Stomach (tissue), 9 donors: ENCODE results near the gene SORCS3. TPM values are rescaled to one million over a fixed set of nuclear protein-coding genes. Genes with fewer than 3 reads are reported as not detected.

ENCODE experiments used
- DNase-seq, 2 donors: peaks; one replicate each; pipeline versions ENCODE4 v3.0.0 to v3.0.0-alpha.2; 2013 to 2019
- H3K27ac ChIP-seq, 5 donors: fragments of 200-600 bp in 4 of 5; sonication (generic) in 4 of 5; one replicate each; pipeline ENCODE4 v1.5.1; 2013 to 2019; ENCODE audit warnings: mild to moderate bottlenecking in 1 of 5, moderate library complexity in 1 of 5
- H3K27me3 ChIP-seq, 3 donors: fragments of 200-600 bp; sonication (generic); one replicate each; pipeline ENCODE4 v1.5.1; 2017 to 2019; ENCODE audit warnings: mixed run types in 1 of 3
- H3K36me3 ChIP-seq, 4 donors: fragments of 200-600 bp; sonication (generic); 1 replicate in 3 of 4; 2 replicates in 1 of 4; pipeline ENCODE4 v1.5.1; 2016 to 2019
- H3K4me1 ChIP-seq, 4 donors: fragments of 200-600 bp; sonication (generic); one replicate each; pipeline ENCODE4 v1.5.1; 2016 to 2019
- H3K4me3 ChIP-seq, 4 donors: fragments of 200-600 bp; sonication (generic) in 3 of 4; one replicate each; pipeline ENCODE4 v1.5.1; 2016 to 2019; ENCODE audit warnings: mild to moderate bottlenecking in 1 of 4
- H3K9me3 ChIP-seq, 4 donors: fragments of 200-600 bp; sonication (generic); one replicate each; pipeline ENCODE4 v1.5.1; 2016 to 2019
- EP300 ChIP-seq: sonication (generic); formaldehyde crosslinking; IDR thresholded peaks from one replicate; pipeline ENCODE4 v1.6.1; 2017; ENCODE audit warnings: antibody characterized with exemption
- POLR2A ChIP-seq, 4 donors: fragments of 450-650 bp; IDR thresholded peaks; one replicate each; pipeline ENCODE4 v1.6.1; 2016; ENCODE audit warnings: antibody characterized with exemption in 4 of 4, control low read depth in 2 of 4, mild to moderate bottlenecking in 1 of 4, moderate library complexity in 1 of 4
- POLR2AphosphoS5 ChIP-seq, 3 donors: sonication (generic); formaldehyde crosslinking; IDR thresholded peaks; one replicate each; pipeline ENCODE4 v1.6.1; 2016; ENCODE audit warnings: antibody characterized with exemption in 3 of 3
- WGBS, 5 donors: extraction: QIAGEN DNeasy Blood & Tissue Kit in 3 of 5; methylation state at CpG; one replicate each; pipeline versions ENCODE4 v1.1.5 to v1.1.7; 2013 to 2018; 5-methylcytosine and 5-hydroxymethylcytosine counted together
- intact Hi-C: fragments of 100-400 bp; cut with DNase I; formaldehyde crosslinking; loops from one replicate; pipeline ENCODE4 v1.15.1; 2023; ENCODE audit warnings: low total_unique reads
- polyA plus RNA-seq, 3 donors: library from polyadenylated mRNA; stranded (reverse); fragments of 200-250 nt; gene quantifications; one replicate each; pipeline ENCODE4 v1.2.3, GENCODE V29; 2013
- total RNA-seq, 5 donors: library from RNA; depleted of rRNA; stranded (reverse); fragments of >200 nt; gene quantifications; one replicate each; pipeline versions ENCODE4 v1.1.0 to v1.2.3, GENCODE V29; 2014 to 2016
- TF ChIP-seq, protein P1 (sequence below), 7 experiments: fragments of 450-650 bp in 4 of 7; fragments of 200-600 bp in 3 of 7; sonication (generic) in 3 of 7; IDR thresholded peaks; one replicate each; pipeline ENCODE4 v1.5.1; 2016 to 2019; ENCODE audit warnings: antibody characterized with exemption in 7 of 7, control low read depth in 2 of 7, mild to moderate bottlenecking in 1 of 7
- donor health status: healthy with polysubstance abuse.
- donor health status: Bipolar disorder and iron deficiency.
- donor health status: healthy.

Gene SORCS3
- total and polyA plus RNA-seq, 8 donors, result 0.06 to 2.6 (median 0.20) TPM; not detected in 4

- DNase-seq, result no peak
- 56 to 88% (median 61%) methylated on average over 4 of the region's 4 CpGs for WGBS, 5 donors
- Histone ChIP-seq H3K27ac (no peak overlapping the region), H3K4me3 (no peak overlapping the region), H3K4me1 (no peaks in the 10 kb centered on the region), H3K9me3 (no peaks in the 10 kb centered on the region), H3K36me3 (no peaks in the 10 kb centered on the region), H3K27me3 (peaks cover 0 to 2% (median 0%) of the 10 kb centered on the region in 3 donors)
- TF ChIP-seq POLR2A (IDR thresholded peaks at IDR 0.05), result no peak
- TF ChIP-seq POLR2AphosphoS5 (IDR thresholded peaks at IDR 0.05), result no peak
- TF ChIP-seq, protein P1, sequence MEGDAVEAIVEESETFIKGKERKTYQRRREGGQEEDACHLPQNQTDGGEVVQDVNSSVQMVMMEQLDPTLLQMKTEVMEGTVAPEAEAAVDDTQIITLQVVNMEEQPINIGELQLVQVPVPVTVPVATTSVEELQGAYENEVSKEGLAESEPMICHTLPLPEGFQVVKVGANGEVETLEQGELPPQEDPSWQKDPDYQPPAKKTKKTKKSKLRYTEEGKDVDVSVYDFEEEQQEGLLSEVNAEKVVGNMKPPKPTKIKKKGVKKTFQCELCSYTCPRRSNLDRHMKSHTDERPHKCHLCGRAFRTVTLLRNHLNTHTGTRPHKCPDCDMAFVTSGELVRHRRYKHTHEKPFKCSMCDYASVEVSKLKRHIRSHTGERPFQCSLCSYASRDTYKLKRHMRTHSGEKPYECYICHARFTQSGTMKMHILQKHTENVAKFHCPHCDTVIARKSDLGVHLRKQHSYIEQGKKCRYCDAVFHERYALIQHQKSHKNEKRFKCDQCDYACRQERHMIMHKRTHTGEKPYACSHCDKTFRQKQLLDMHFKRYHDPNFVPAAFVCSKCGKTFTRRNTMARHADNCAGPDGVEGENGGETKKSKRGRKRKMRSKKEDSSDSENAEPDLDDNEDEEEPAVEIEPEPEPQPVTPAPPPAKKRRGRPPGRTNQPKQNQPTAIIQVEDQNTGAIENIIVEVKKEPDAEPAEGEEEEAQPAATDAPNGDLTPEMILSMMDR (IDR thresholded peaks at IDR 0.05), result no peak
- no peak for TF ChIP-seq EP300
- intact Hi-C loops, result no loop called here
Measured at GRCh38 chr10:104907521-104907920, 266.4 kb downstream of the SORCS3 start.

- intact Hi-C loops, result no loop called here
- no peak overlapping the region for H3K27ac ChIP-seq
- H3K4me1 ChIP-seq, result no peaks in the 10 kb centered on the region
- 74 to 80% (median 76%) methylated on average over 2 of the region's 2 CpGs for WGBS, 5 donors
- H3K27me3 ChIP-seq, result no peaks in the 10 kb centered on the region
- H3K9me3 ChIP-seq, result no peaks in the 10 kb centered on the region
- no peak for DNase-seq
- no peak overlapping the region for H3K4me3 ChIP-seq
- H3K36me3 ChIP-seq, result no peaks in the 10 kb centered on the region
- TF ChIP-seq POLR2A (IDR thresholded peaks at IDR 0.05), result no peak
- no peak for TF ChIP-seq EP300
- no peak for TF ChIP-seq POLR2AphosphoS5 (IDR thresholded peaks at IDR 0.05)
- TF ChIP-seq, protein P1 (IDR thresholded peaks at IDR 0.05), result no peak
Measured at GRCh38 chr10:104908581-104908980, 267.5 kb downstream of the SORCS3 start.

DNA sequence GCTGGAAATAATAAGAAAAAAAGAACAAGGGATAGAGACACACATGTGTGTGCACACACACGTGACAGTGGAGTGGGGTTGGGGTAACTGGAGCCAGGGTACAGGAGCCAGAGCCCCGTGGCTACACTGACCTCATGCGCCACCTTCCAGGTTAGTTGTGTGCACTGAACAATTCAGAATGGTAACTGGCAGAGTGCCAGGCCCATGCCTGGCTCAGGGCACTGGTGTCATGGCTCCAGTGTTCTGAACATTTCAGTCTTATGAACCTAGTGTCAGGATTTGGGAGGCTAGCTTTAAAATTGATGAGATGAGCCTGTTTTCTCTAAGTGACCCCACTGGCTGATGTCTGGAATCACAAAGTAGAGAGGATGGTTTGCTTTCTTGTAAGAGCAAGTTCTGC lies 269.6 kb downstream of the SORCS3 start:
- Histone ChIP-seq H3K36me3 (no peaks in the 10 kb centered on the region), H3K4me1 (no peaks in the 10 kb centered on the region), H3K27me3 (no peaks in the 10 kb centered on the region), H3K4me3 (no peak overlapping the region), H3K9me3 (no peaks in the 10 kb centered on the region), H3K27ac (no peak overlapping the region)
- TF ChIP-seq, protein P1 (IDR thresholded peaks at IDR 0.05), result no peak
- no peak for TF ChIP-seq POLR2A (IDR thresholded peaks at IDR 0.05)
- no peak for TF ChIP-seq EP300
- no peak for DNase-seq
- 49 to 66% (median 55%) methylated on average over 3 of the region's 3 CpGs for WGBS, 5 donors
- intact Hi-C loops, result no loop called here

DNA sequence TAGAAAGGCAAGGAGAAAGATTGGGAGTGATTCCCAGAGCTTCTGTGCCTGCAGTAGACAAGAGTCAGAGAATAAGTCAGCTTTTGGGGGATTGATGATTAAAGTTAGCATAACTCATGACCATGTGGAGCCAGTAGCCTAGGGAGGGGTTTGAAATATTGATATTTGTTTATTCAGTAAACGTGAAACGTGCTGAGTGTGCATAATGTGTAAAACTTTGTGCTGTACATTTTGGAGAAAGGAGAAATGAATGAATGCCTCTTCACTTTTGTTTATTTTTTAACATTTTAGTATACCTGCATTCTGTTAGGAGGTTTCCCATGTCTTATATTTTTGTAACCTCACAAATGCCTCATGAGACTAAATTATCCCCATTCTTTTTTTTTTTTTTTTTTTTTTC lies 272.3 kb downstream of the SORCS3 start:
- no peaks in the 10 kb centered on the region for H3K4me1 ChIP-seq
- TF ChIP-seq POLR2AphosphoS5 (IDR thresholded peaks at IDR 0.05), result no peak
- TF ChIP-seq EP300, result no peak
- TF ChIP-seq, protein P1 (IDR thresholded peaks at IDR 0.05), result no peak
- no peak for TF ChIP-seq POLR2A (IDR thresholded peaks at IDR 0.05)
- no peak overlapping the region for H3K27ac ChIP-seq
- no peak overlapping the region for H3K4me3 ChIP-seq
- no peaks in the 10 kb centered on the region for H3K9me3 ChIP-seq
- no peaks in the 10 kb centered on the region for H3K27me3 ChIP-seq
- no peak for DNase-seq
- intact Hi-C loops, result no loop called here
- WGBS, 5 donors, result 62 to 69% (median 66%) methylated on average over 2 of the region's 2 CpGs
- no peaks in the 10 kb centered on the region for H3K36me3 ChIP-seq
